Measurements from ENCODE around the gene RAB40A. TPM values are rescaled to one million over a fixed set of nuclear protein-coding genes. Genes with fewer than 3 reads are reported as not detected.

Gene RAB40A
- total RNA-seq, 1 donor from 2014 or later: 0.45 TPM

- Mint-ChIP-seq H3K4me3 (ENCODE audit: unreplicated experiment) (no peak overlapping the region), H3K9me3 (ENCODE audit: low read depth) (no peaks in the 10 kb centered on the region), H3K27ac (ENCODE audit: unreplicated experiment) (no peak overlapping the region), H3K27me3 (ENCODE audit: low read depth) (no peaks in the 10 kb centered on the region), H3K36me3 (ENCODE audit: low read depth) (no peaks in the 10 kb centered on the region), H3K4me1 (ENCODE audit: low read depth) (peaks cover 12% of the 10 kb centered on the region)
- no peak for DNase-seq (ENCODE audit: low spot score)
- TF ChIP-seq CTCF (IDR thresholded peaks at IDR 0.05): no peak
These were observed 2.0 kb downstream of the RAB40A start for GRCh38 chrX:103517246-103517645.

DNA sequence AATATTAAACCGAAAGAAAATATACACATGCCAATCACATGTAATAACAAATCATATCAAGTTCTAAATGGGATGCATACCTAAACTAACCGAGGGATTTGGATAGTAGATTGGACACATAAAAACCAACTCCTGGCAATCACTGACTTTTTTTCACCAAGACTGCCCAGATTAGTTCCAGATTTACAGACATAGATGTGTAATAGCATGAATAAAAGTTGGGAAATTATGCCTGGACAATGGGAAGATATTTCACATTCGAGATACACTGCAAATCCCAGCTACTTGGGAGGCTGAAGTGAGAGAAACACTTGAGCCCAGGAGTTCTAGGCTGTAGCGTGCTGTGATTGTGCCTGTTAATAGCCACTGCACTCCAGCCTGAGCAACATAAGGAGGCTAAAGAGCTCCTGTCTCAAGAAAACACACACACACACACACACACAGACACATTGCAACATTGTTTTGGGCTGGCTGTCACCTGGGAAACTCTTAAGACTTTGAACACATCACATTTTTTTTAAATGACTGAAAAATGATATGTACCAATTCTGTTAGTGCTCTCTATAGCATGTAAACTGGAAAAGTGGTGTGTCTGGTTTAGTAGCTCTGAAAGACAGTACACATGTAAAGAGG is 5.7 kb downstream of the RAB40A start:
- Mint-ChIP-seq H3K9me3 (ENCODE audit: low read depth) (no peaks in the 10 kb centered on the region), H3K27me3 (ENCODE audit: low read depth) (no peaks in the 10 kb centered on the region), H3K36me3 (ENCODE audit: low read depth) (no peaks in the 10 kb centered on the region), H3K4me1 (ENCODE audit: low read depth) (peaks cover 10% of the 10 kb centered on the region), H3K27ac (ENCODE audit: unreplicated experiment) (no peak overlapping the region), H3K4me3 (ENCODE audit: unreplicated experiment) (no peak overlapping the region)
- DNase-seq (ENCODE audit: low spot score): no peak
- no peak for TF ChIP-seq CTCF (IDR thresholded peaks at IDR 0.05)

DNA sequence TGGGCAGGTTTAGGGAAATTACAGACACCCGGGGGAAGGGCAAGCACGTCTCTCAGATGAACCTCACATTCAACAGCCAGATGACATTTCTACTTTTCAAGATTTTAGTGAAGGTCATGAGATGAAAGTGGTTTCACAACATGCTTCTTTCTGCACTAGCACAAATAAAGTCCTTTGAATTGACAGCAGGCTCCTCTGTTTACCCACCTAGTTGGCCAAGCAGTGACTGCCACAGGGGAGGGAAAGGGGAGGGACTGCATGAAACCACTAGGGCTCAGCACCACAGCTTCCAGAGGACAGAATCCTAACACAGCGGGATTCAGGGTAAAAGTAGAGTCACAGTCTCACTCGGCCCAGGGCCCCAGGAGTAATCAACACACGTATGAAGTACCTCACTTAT is 6.2 kb downstream of the RAB40A start:
- Mint-ChIP-seq H3K4me1 (ENCODE audit: low read depth) (peaks cover 10% of the 10 kb centered on the region), H3K9me3 (ENCODE audit: low read depth) (no peaks in the 10 kb centered on the region), H3K36me3 (ENCODE audit: low read depth) (no peaks in the 10 kb centered on the region), H3K27ac (ENCODE audit: unreplicated experiment) (no peak overlapping the region), H3K4me3 (ENCODE audit: unreplicated experiment) (no peak overlapping the region), H3K27me3 (ENCODE audit: low read depth) (no peaks in the 10 kb centered on the region)
- no peak for TF ChIP-seq CTCF (IDR thresholded peaks at IDR 0.05)
- DNase-seq (ENCODE audit: low spot score): no peak

GRCh38 chrX:103510031-103510430 is 9.3 kb downstream of the RAB40A start:
- no peaks in the 10 kb centered on the region for H3K4me1 Mint-ChIP-seq (ENCODE audit: low read depth)
- H3K27ac Mint-ChIP-seq (ENCODE audit: unreplicated experiment): no peak overlapping the region
- DNase-seq (ENCODE audit: low spot score): no peak
- no peaks in the 10 kb centered on the region for H3K27me3 Mint-ChIP-seq (ENCODE audit: low read depth)
- H3K36me3 Mint-ChIP-seq (ENCODE audit: low read depth): no peaks in the 10 kb centered on the region
- H3K9me3 Mint-ChIP-seq (ENCODE audit: low read depth): no peaks in the 10 kb centered on the region
- no peak overlapping the region for H3K4me3 Mint-ChIP-seq (ENCODE audit: unreplicated experiment)
- no peak for TF ChIP-seq CTCF (IDR thresholded peaks at IDR 0.05)

DNA sequence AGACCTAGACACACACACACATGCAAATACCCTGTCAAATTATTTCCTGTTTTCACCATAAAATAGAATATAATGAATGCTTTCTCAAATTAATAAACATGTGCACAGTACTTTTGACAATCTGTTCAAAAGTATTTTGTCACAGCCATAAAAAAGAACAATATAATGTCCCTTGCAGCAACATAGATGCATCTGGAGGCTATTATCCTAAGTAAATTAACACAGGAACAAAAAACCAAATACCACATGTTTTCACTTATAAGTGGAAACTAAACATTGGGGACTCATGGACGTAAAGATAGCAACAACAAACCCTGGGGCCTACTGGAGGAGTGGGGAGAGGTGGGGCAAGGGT is 15.5 kb downstream of the RAB40A start:
- H3K9me3 Mint-ChIP-seq (ENCODE audit: low read depth): no peaks in the 10 kb centered on the region
- TF ChIP-seq CTCF (IDR thresholded peaks at IDR 0.05): no peak
- no peaks in the 10 kb centered on the region for H3K36me3 Mint-ChIP-seq (ENCODE audit: low read depth)
- no peak overlapping the region for H3K27ac Mint-ChIP-seq (ENCODE audit: unreplicated experiment)
- no peak for DNase-seq (ENCODE audit: low spot score)
- peaks cover 11% of the 10 kb centered on the region for H3K4me1 Mint-ChIP-seq (ENCODE audit: low read depth)
- H3K4me3 Mint-ChIP-seq (ENCODE audit: unreplicated experiment): no peak overlapping the region
- H3K27me3 Mint-ChIP-seq (ENCODE audit: low read depth): no peaks in the 10 kb centered on the region

Measured in chondrocyte (in vitro differentiated cells).